AG09309 (cell line): ENCODE data around the gene GFOD1.

Experiments used
- DNase-seq: peaks from one replicate; pipeline ENCODE4 v3.0.0-alpha.2; 2010; ENCODE audit warnings: low read depth
- H3K4me3 ChIP-seq: 2 replicates; pipeline ENCODE4 v1.5.1; 2011; ENCODE audit warnings: mild to moderate bottlenecking, low read depth, low read length, moderate library complexity; ENCODE audit not compliant: control insufficient read depth
- CTCF ChIP-seq: IDR thresholded peaks from 2 replicates; pipeline ENCODE4 v1.5.1; 2011; ENCODE audit warnings: mild to moderate bottlenecking, low read depth, low read length, inconsistent platforms; ENCODE audit not compliant: insufficient read depth, control insufficient read depth; ENCODE audit errors: missing control alignments

The GFOD1 gene

GRCh38 chr6:13485923-13486562 lies 1.4 kb downstream of the GFOD1 start:
- DNase-seq, result no peak
- no peak for TF ChIP-seq CTCF
- peak overlapping the region; percentile 74 for H3K4me3 ChIP-seq

GRCh38 chr6:13485303-13485702 lies 2.1 kb downstream of the GFOD1 start:
- no peak for DNase-seq
- TF ChIP-seq CTCF, result no peak
- H3K4me3 ChIP-seq, result peak overlapping the region; percentile 74

GRCh38 chr6:13484827-13485226 lies 2.6 kb downstream of the GFOD1 start:
- H3K4me3 ChIP-seq, result no peak overlapping the region

GRCh38 chr6:13484138-13484708 lies 3.2 kb downstream of the GFOD1 start:
- H3K4me3 ChIP-seq, result no peak overlapping the region
- DNase-seq, result no peak
- no peak for TF ChIP-seq CTCF

More at GRCh38 chr6:13484827-13485226, 2.6 kb downstream of the GFOD1 start:
- TF ChIP-seq CTCF, result no peak
- no peak for DNase-seq

GRCh38 chr6:13480631-13481501 lies 6.5 kb downstream of the GFOD1 start:
- no peak overlapping the region for H3K4me3 ChIP-seq
- TF ChIP-seq CTCF, result no peak
- DNase-seq, result no peak

GRCh38 chr6:13479971-13480434 lies 7.4 kb downstream of the GFOD1 start:
- TF ChIP-seq CTCF, result no peak

More at GRCh38 chr6:13479971-13480434, 7.4 kb downstream of the GFOD1 start:
- no peak overlapping the region for H3K4me3 ChIP-seq
- DNase-seq, result no peak
